Neural progenitor cell (in vitro differentiated cells): ENCODE results near the gene SFTPD. TPM values are rescaled to one million over a fixed set of nuclear protein-coding genes. Genes with fewer than 3 reads are reported as not detected.

ENCODE experiments used
- DNase-seq: peaks from one replicate; pipeline ENCODE4 v3.0.0-alpha.2; 2016; ENCODE audit warnings: low spot score
- H2AFZ ChIP-seq: fragments of 200-600 bp; sonication (generic); replicated peaks from 2 replicates; pipeline ENCODE4 v1.6.1; 2016; ENCODE audit warnings: antibody characterized with exemption
- H3F3A ChIP-seq: fragments of 200-600 bp; sonication (generic); 2 replicates; pipeline ENCODE4 v1.6.1; 2016; ENCODE audit warnings: antibody characterized with exemption, low read depth
- H3K27ac ChIP-seq: fragments of 200-600 bp; sonication (generic); 2 replicates; pipeline ENCODE4 v1.5.1; 2016; ENCODE audit warnings: mild to moderate bottlenecking
- H3K27me3 ChIP-seq: fragments of 200-600 bp; sonication (generic); 2 replicates; pipeline ENCODE4 v1.6.1; 2016; ENCODE audit warnings: mild to moderate bottlenecking, moderate library complexity
- H3K36me3 ChIP-seq: fragments of 200-600 bp; sonication (generic); 2 replicates; pipeline ENCODE4 v1.5.1; 2016
- H3K4me1 ChIP-seq: fragments of 200-600 bp; sonication (generic); 2 replicates; pipeline ENCODE4 v1.6.1; 2016; ENCODE audit warnings: mixed run types
- H3K4me2 ChIP-seq: fragments of 200-600 bp; sonication (generic); 2 replicates; pipeline ENCODE4 v1.6.1; 2016
- H3K4me3 ChIP-seq: fragments of 200-600 bp; sonication (generic); 2 replicates; pipeline ENCODE4 v1.5.1; 2016
- H3K79me2 ChIP-seq: fragments of 200-600 bp; sonication (generic); 2 replicates; pipeline ENCODE4 v1.6.1; 2016; ENCODE audit warnings: low read depth
- H3K9ac ChIP-seq: fragments of 200-600 bp; sonication (generic); 2 replicates; pipeline ENCODE4 v1.6.1; 2016
- H3K9me3 ChIP-seq: fragments of 200-600 bp; sonication (generic); 2 replicates; pipeline ENCODE4 v1.5.1; 2016; ENCODE audit warnings: low read depth
- H4K20me1 ChIP-seq: fragments of 200-600 bp; sonication (generic); 2 replicates; pipeline ENCODE4 v1.6.1; 2016; ENCODE audit warnings: low read depth
- H3K27ac Mint-ChIP-seq: 3 replicates; pipeline ENCODE4 v1.8.0; 2021; ENCODE audit warnings: mixed read lengths
- H3K27me3 Mint-ChIP-seq: 2 replicates; pipeline ENCODE4 v1.8.0; 2022; ENCODE audit warnings: low read depth, mild to moderate bottlenecking, inconsistent platforms, moderate library complexity, mixed read lengths; ENCODE audit not compliant: insufficient read depth
- H3K36me3 Mint-ChIP-seq: 3 replicates; pipeline ENCODE4 v1.8.0; 2021; ENCODE audit warnings: mixed read lengths
- H3K4me1 Mint-ChIP-seq: 3 replicates; pipeline ENCODE4 v1.8.0; 2021; ENCODE audit warnings: mixed read lengths
- H3K4me3 Mint-ChIP-seq: 3 replicates; pipeline ENCODE4 v1.8.0; 2021; ENCODE audit warnings: mild to moderate bottlenecking, moderate library complexity, mixed read lengths
- H3K9me3 Mint-ChIP-seq: 3 replicates; pipeline ENCODE4 v1.8.0; 2020; ENCODE audit warnings: mixed read lengths
- CTCF ChIP-seq: fragments of 200-600 bp; sonication (generic); IDR thresholded peaks from 2 replicates; pipeline ENCODE4 v1.5.1; 2017; ENCODE audit warnings: antibody characterized with exemption, mild to moderate bottlenecking
- EZH2 ChIP-seq: fragments of 200-600 bp; sonication (generic); IDR thresholded peaks from 2 replicates; pipeline ENCODE4 v1.6.1; 2017; ENCODE audit warnings: antibody characterized with exemption, mild to moderate bottlenecking, moderate library complexity
- EZH2phosphoT487 ChIP-seq: fragments of 200-600 bp; sonication (generic); IDR thresholded peaks from 2 replicates; pipeline ENCODE4 v1.6.1; 2017; ENCODE audit warnings: antibody characterized with exemption
- total RNA-seq: library from RNA; depleted of rRNA; stranded (reverse); fragments of >200 nt; gene quantifications from 2 replicates; pipeline ENCODE4 v1.2.3, GENCODE V29; 2015; ENCODE audit warnings: low replicate concordance

SFTPD gene
- total RNA-seq, 1 donor from 2014 or later: not detected

- Mint-ChIP-seq H3K27me3 (peaks cover 5% of the 10 kb centered on the region), H3K36me3 (no peaks in the 10 kb centered on the region), H3K27ac (no peak overlapping the region), H3K9me3 (no peaks in the 10 kb centered on the region), H3K4me3 (no peak overlapping the region), H3K4me1 (no peaks in the 10 kb centered on the region)
- Histone ChIP-seq H3K36me3 (no peaks in the 10 kb centered on the region), H3K79me2 (no peaks in the 10 kb centered on the region), H4K20me1 (no peaks in the 10 kb centered on the region), H3K27me3 (no peaks in the 10 kb centered on the region), H2AFZ (no peak overlapping the region), H3F3A (no peaks in the 10 kb centered on the region), H3K9me3 (no peaks in the 10 kb centered on the region), H3K9ac (no peak overlapping the region), H3K4me3 (no peak overlapping the region), H3K4me1 (no peaks in the 10 kb centered on the region), H3K4me2 (no peak overlapping the region), H3K27ac (no peak overlapping the region)
- no peak for DNase-seq
- no peak for TF ChIP-seq EZH2
These were observed 11.2 kb downstream of the SFTPD start for GRCh38 chr10:79937701-79938151.

- Histone ChIP-seq H3K36me3 (no peaks in the 10 kb centered on the region), H3K79me2 (no peaks in the 10 kb centered on the region), H3F3A (no peaks in the 10 kb centered on the region), H4K20me1 (no peaks in the 10 kb centered on the region), H3K27me3 (no peaks in the 10 kb centered on the region), H3K27ac (no peak overlapping the region), H3K4me3 (no peak overlapping the region), H3K9ac (no peak overlapping the region), H3K4me1 (no peaks in the 10 kb centered on the region), H2AFZ (no peak overlapping the region), H3K4me2 (no peak overlapping the region), H3K9me3 (no peaks in the 10 kb centered on the region)
- no peaks in the 10 kb centered on the region for H3K4me1 Mint-ChIP-seq
- no peak overlapping the region for H3K4me3 Mint-ChIP-seq
- no peaks in the 10 kb centered on the region for H3K36me3 Mint-ChIP-seq
- no peak for TF ChIP-seq EZH2phosphoT487
- TF ChIP-seq EZH2: no peak
- no peak for TF ChIP-seq CTCF
- H3K27me3 Mint-ChIP-seq: peaks cover 6% of the 10 kb centered on the region
- no peak overlapping the region for H3K27ac Mint-ChIP-seq
- DNase-seq: no peak
- H3K9me3 Mint-ChIP-seq: no peaks in the 10 kb centered on the region
These were observed 12.0 kb downstream of the SFTPD start for GRCh38 chr10:79936625-79937615.

GRCh38 chr10:79933961-79934360 is 14.9 kb downstream of the SFTPD start:
- Mint-ChIP-seq H3K27me3 (peaks cover 4% of the 10 kb centered on the region), H3K4me3 (no peak overlapping the region), H3K9me3 (no peaks in the 10 kb centered on the region), H3K27ac (no peak overlapping the region), H3K36me3 (no peaks in the 10 kb centered on the region), H3K4me1 (no peaks in the 10 kb centered on the region)
- H3K79me2 ChIP-seq: no peaks in the 10 kb centered on the region
- H3K36me3 ChIP-seq: no peaks in the 10 kb centered on the region
- TF ChIP-seq EZH2phosphoT487 (no peak), EZH2 (no peak), CTCF (no peak)
- no peak overlapping the region for H2AFZ ChIP-seq
- no peak overlapping the region for H3K9ac ChIP-seq
- no peak overlapping the region for H3K4me2 ChIP-seq
- H3K9me3 ChIP-seq: no peaks in the 10 kb centered on the region
- H3K27me3 ChIP-seq: peaks cover 22% of the 10 kb centered on the region
- no peaks in the 10 kb centered on the region for H4K20me1 ChIP-seq
- no peaks in the 10 kb centered on the region for H3K4me1 ChIP-seq
- no peak overlapping the region for H3K4me3 ChIP-seq
- DNase-seq: no peak
- no peak overlapping the region for H3K27ac ChIP-seq
- no peaks in the 10 kb centered on the region for H3F3A ChIP-seq
